ENCODE data around the gene ZNF407. TPM values are rescaled to one million over a fixed set of nuclear protein-coding genes. Genes with fewer than 3 reads are reported as not detected.

The ZNF407 gene
- total and polyA plus RNA-seq, 8 donors: 2.1 to 49.0 (median 14.6) TPM

GRCh38 chr18:74616494-74616893 is 18.8 kb downstream of the ZNF407 start:
- DNase-seq: no peak
- TF ChIP-seq EP300 (IDR thresholded peaks at IDR 0.05) (no peak), CTCF (IDR thresholded peaks at IDR 0.05) (no peak), POLR2A (IDR thresholded peaks at IDR 0.05) (no peak), POLR2AphosphoS5 (IDR thresholded peaks at IDR 0.05) (no peak)
- WGBS, 5 donors: 56 to 72% (median 66%) methylated on average over 7 of the region's 7 CpGs
- H3K27ac ChIP-seq: no peak overlapping the region
- no peaks in the 10 kb centered on the region for H3K36me3 ChIP-seq
- peaks cover 0 to 4% (median 0%) of the 10 kb centered on the region in 4 donors for H3K4me1 ChIP-seq
- peaks cover 0 to 7% (median 0%) of the 10 kb centered on the region in 4 donors for H3K9me3 ChIP-seq
- no peak overlapping the region for H3K4me3 ChIP-seq
- intact Hi-C loops (cut with DNase I; ENCODE audit: low total_unique reads): no loop called here
- H3K27me3 ChIP-seq: no peaks in the 10 kb centered on the region

- H3K4me3 ChIP-seq: no peak overlapping the region
- intact Hi-C loops (cut with DNase I; ENCODE audit: low total_unique reads): no loop called here
- TF ChIP-seq POLR2AphosphoS5 (IDR thresholded peaks at IDR 0.05) (no peak), EP300 (IDR thresholded peaks at IDR 0.05) (no peak)
Measured at GRCh38 chr18:74617486-74617885, 19.8 kb downstream of the ZNF407 start.

GRCh38 chr18:74622072-74622471 is 24.4 kb downstream of the ZNF407 start:
- no peaks in the 10 kb centered on the region for H3K36me3 ChIP-seq
- WGBS, 5 donors: 77 to 90% (median 83%) methylated on average over 9 of the region's 9 CpGs
- H3K4me1 ChIP-seq: peaks cover 0 to 4% (median 1%) of the 10 kb centered on the region in 4 donors
- intact Hi-C loops (cut with DNase I; ENCODE audit: low total_unique reads): no loop called here
- H3K27ac ChIP-seq: no peak overlapping the region
- no peak for DNase-seq
- TF ChIP-seq CTCF (IDR thresholded peaks at IDR 0.05) (no peak), POLR2AphosphoS5 (IDR thresholded peaks at IDR 0.05) (no peak), POLR2A (IDR thresholded peaks at IDR 0.05) (no peak), EP300 (IDR thresholded peaks at IDR 0.05) (no peak)
- H3K4me3 ChIP-seq: no peak overlapping the region
- no peaks in the 10 kb centered on the region for H3K9me3 ChIP-seq
- H3K27me3 ChIP-seq: no peaks in the 10 kb centered on the region

More at GRCh38 chr18:74617486-74617885, 19.8 kb downstream of the ZNF407 start:
- Histone ChIP-seq H3K27me3 (no peaks in the 10 kb centered on the region), H3K27ac (no peak overlapping the region), H3K9me3 (peaks cover 0 to 7% (median 0%) of the 10 kb centered on the region in 4 donors), H3K36me3 (no peaks in the 10 kb centered on the region), H3K4me1 (peaks cover 0 to 4% (median 0%) of the 10 kb centered on the region in 4 donors)
- 81 to 90% (median 84%) methylated on average over 2 of the region's 2 CpGs for WGBS, 5 donors
- DNase-seq: no peak

- WGBS, 5 donors: 76 to 79% (median 78%) methylated on average over 24 of the region's 24 CpGs
- H3K27me3 ChIP-seq: no peaks in the 10 kb centered on the region
- no peaks in the 10 kb centered on the region for H3K36me3 ChIP-seq
- peaks cover 0 to 4% (median 1%) of the 10 kb centered on the region in 4 donors for H3K4me1 ChIP-seq
- DNase-seq: no peak
- intact Hi-C loops (cut with DNase I; ENCODE audit: low total_unique reads): no loop called here
- TF ChIP-seq CTCF (IDR thresholded peaks at IDR 0.05): peak in 1 of 7 experiments; percentile 4
- TF ChIP-seq POLR2AphosphoS5 (IDR thresholded peaks at IDR 0.05): no peak
- no peak for TF ChIP-seq EP300 (IDR thresholded peaks at IDR 0.05)
- TF ChIP-seq POLR2A (IDR thresholded peaks at IDR 0.05): no peak
- no peak overlapping the region for H3K27ac ChIP-seq
- H3K4me3 ChIP-seq: no peak overlapping the region
- no peaks in the 10 kb centered on the region for H3K9me3 ChIP-seq
Measured at GRCh38 chr18:74623047-74623816, 25.6 kb downstream of the ZNF407 start.

- no peak for DNase-seq
- no peak for TF ChIP-seq POLR2A (IDR thresholded peaks at IDR 0.05)
- TF ChIP-seq EP300 (IDR thresholded peaks at IDR 0.05): no peak
- TF ChIP-seq CTCF (IDR thresholded peaks at IDR 0.05): no peak
- TF ChIP-seq POLR2AphosphoS5 (IDR thresholded peaks at IDR 0.05): no peak
- H3K4me1 ChIP-seq: peaks cover 0 to 4% (median 1%) of the 10 kb centered on the region in 4 donors
- no peaks in the 10 kb centered on the region for H3K27me3 ChIP-seq
- H3K36me3 ChIP-seq: no peaks in the 10 kb centered on the region
- peak overlapping the region in 1 of 5 donors; percentile 2 for H3K27ac ChIP-seq
- intact Hi-C loops (cut with DNase I; ENCODE audit: low total_unique reads): no loop called here
- WGBS, 5 donors: 66 to 86% (median 83%) methylated on average over 8 of the region's 8 CpGs
- H3K4me3 ChIP-seq: no peak overlapping the region
- H3K9me3 ChIP-seq: no peaks in the 10 kb centered on the region
Measured at GRCh38 chr18:74624466-74624865, 26.8 kb downstream of the ZNF407 start.

Measured in stomach (tissue), 9 donors.